COR-L47 (cell line): ENCODE data around the gene SVEP1.
"Not testable (repeated sequence)": the region's sequence is repeated elsewhere in the genome, so short reads cannot be mapped to it uniquely, and the experiment has no call there.

ENCODE experiments used
- DNase-seq: peaks from one replicate; lab custom pipeline; 2025; lab: John Stamatoyannopoulos, UW

The SVEP1 gene

DNA sequence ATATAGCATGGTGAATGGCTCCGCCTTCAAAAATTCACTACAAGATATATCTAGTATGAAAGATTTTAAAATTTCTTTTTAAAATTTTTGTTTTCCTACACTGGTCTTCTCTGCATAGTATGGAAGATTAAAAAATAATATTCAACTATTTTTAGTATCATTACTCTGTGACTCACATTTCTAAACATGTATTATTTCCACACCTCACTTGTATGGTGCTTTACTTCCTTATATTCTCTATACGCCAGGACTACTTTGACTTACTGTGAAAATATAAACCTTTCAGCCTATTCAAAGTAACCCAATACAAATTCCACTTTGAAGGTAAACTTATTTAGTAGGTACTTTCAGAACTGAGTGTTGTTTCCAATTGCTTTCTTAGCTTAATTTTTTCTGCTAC lies 215.1 kb downstream of the SVEP1 start:
- no peak for DNase-seq

DNA sequence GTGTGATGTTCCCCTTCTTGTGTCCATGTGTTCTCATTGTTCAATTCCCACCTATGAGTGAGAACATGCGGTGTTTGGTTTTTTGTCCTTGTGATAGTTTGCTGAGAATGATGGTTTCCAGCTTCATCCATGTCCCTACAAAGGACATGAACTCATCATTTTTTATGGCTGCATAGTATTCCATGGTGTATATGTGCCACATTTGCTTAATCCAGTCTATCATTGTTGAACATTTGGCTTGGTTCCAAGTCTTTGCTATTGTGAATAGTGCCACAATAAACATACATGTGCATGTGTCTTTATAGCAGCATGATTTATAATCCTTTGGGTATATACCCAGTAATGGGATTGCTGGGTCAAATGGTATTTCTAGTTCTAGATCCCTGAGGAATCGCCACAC lies 220.5 kb downstream of the SVEP1 start:
- DNase-seq = not testable (repeated sequence)

DNA sequence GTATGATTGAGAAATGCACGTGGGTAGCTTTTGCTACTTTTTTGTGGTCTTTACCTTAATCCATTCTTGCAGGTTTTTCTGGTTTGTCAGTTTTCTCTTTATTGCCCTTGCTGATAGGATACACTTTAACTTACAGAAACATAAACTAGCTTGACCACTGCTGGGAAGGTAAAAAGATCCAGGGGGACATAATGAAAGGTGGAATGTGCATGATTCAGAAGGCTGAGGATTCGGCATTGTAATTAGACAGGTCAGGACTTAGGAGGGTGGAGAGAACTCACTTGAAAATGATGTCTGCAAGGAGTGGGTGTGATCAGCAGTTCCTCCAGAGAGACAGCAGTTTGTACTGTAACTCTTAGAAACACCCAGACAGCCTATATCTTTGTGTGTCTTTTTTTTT lies 222.0 kb downstream of the SVEP1 start:
- no peak for DNase-seq

DNA sequence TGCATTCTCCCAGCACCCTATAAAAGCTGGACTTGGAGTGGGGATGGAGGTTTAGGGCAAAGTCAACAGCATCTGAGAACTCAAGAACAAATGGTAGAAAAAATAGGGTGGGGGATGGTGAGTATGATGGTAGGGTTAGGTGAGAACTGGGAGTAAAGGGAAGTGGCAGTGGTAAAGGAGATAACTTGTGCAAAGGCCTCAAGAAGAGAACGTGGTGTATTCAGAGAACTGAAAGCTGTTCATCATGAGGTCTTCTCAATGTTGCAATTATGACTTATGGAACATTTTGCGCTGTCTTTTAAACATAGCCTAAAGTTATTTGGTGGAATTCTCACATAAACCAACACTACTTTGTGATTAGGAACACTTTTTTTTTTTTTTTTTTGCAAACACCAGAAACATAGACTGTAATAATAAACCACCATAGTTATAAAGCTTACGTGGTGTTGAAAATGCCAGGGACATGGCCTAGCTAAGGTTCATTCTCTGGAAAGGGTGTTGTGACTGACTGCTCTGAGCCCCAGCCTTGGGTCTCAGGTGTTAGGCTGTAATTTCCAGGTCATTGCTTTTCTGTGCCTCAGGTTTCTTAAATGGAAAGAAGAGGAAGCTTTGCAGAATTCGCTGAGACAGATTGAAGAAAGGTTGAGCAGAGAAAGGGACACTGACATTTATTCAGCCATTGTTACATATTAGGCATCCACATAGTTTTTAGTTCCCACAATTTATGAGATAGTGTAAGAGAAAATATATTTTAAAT lies 222.7 kb downstream of the SVEP1 start:
- DNase-seq = no peak

DNA sequence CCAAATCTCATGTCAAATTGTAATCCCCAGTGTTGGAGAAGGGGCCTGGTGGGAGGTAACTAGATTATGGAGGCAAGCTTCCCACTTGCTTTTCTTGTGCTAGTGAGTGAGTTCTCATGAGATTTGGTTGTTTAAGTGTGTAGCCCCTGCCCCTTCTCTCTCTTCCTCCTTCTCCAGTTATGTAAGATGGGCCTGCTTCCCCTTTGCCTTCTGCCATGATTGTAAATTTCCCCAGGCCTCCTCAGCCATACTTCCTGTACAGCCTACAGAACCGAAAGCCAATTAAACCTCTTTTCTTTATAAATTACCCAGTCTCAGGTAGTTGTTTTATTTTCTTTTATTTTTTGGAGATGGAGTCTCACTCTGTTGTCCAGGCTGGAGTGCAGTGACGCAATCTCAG lies 223.6 kb downstream of the SVEP1 start:
- no peak for DNase-seq

DNA sequence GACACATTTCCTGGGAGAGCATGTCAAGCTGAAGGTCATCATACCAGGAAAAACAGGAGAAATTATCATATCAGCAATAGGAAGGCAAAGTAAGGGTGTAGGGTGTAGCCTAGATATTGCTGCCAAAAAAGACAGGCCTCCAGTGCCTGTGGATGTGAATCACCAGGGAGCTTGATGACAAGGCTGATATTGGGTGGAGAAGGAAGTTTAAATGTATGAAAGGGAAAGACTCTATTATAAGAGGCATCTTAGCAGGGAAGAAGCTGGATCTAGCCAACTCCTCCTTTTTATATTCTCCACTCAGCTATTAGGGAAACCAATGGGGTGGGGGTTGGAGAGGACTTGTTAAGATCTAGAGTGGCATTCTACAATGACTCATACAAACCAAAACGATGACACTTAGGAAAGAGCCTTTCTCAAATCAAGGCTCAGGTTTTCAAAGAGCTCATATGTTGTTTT lies 228.5 kb downstream of the SVEP1 start:
- no peak for DNase-seq

DNA sequence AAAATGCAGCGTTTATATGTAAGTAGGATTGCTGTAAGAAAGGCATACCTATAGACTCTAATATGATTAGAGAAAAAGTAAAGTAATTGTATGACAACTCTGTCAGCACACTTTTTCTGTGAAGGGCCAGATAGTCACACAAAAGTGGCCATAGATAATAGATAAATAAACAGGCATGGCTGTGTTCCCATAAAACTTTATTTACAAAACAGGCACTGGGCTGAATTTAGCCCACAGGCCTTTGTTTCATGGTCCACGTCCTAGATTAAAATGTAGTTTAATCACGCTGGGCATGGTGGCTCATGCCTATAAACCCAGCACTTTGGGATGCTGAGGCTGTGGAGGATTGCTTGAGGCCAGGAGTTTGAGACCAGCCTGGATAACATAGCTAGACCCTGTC lies 233.2 kb downstream of the SVEP1 start:
- DNase-seq = no peak

DNA sequence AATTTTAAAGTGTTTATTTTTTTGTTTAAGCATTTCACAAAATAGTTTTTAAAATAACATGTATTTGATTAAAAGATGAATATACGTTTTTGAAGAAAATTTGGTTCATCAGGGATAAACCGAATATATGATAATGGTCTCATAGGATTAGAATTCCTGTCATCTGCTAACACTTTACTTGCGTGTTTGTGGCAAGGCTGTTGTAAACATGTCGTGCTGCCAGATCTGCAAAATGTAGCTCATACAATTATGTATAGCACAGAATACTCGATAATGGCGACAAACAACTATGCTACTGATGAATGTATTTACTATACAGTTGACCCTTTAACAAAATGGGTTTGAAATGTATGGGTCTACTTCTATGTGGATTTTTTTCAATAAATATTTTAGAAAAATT lies 234.7 kb downstream of the SVEP1 start:
- no peak for DNase-seq

DNA sequence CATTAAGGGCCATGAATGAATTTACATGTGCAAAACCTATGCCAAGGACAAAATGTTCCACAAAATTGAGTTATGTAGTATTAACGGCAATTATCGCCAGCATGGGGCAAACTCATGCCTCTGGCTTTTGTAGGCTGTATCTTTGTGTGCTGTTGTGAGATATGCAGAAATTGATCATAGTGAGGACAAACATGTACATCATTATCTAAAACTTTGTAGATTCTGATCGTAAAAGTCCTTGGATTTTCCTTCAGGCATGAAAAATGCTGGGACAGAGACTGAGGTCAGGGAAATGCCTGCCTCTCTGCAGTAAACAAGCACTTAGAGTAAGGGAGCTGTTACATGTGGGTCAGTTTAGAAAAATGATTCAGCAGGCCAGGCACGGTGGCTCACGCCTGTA lies 236.0 kb downstream of the SVEP1 start:
- no peak for DNase-seq

DNA sequence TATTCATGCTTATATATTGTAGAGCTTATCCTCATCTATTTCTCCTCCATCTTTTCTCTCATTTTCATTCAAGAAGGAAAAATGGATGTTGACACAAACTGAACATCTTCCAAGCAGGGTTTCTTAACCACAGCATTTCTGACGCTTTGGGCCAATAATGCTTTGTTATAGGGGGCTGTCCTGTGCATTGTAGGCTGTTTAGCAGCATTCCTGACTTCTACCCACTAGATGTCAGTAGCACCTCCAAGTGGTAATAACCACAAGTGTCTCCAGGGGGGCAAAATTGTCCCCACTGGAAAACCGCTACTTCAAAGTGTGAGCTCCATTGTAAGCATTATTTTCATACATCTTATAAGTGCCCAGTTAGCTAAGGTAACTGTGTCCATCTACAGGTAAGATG lies 239.2 kb downstream of the SVEP1 start:
- DNase-seq = no peak

DNA sequence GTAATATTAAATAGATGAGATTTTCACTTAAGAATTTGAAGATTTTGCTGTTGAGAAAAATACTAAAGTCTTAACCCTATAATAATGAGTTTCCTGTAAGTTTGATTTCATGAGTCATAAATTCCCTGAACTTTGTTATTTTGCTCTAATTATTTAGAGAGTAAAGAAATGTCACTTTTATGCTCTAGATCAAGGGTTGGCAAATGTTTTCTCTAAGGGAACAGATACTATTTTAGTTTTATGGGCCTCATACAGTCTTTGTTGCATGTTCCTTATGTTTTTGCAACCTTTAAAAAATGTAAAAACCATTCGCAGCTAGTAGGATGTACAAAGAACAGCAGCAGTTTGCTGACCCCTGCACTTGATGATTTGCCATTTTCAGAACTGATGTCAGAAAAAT lies 241.4 kb downstream of the SVEP1 start:
- no peak for DNase-seq

DNA sequence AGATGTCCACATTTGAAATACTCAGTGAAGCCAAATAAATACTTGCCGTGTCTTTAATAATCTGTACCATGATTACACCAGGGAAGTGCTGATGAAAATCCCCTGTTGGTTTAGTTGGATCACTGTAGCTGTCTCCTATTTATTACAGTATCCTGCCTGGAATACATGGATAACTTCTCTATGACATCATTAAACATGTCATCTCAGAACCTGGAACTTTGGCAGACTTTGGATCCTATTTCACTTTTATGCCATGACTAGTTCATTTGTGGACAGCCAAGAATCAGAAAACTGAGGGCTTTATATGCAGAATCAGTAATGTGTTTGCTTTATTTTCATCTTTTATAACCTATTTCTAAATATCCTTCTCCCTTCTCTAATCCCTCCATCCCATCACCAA lies 241.8 kb downstream of the SVEP1 start, which contains the start of gene TXNDC8:
TXNDC8 (minus strand) TSS at position 137 of the 400 bp plus-strand sequence.
- DNase-seq = no peak

DNA sequence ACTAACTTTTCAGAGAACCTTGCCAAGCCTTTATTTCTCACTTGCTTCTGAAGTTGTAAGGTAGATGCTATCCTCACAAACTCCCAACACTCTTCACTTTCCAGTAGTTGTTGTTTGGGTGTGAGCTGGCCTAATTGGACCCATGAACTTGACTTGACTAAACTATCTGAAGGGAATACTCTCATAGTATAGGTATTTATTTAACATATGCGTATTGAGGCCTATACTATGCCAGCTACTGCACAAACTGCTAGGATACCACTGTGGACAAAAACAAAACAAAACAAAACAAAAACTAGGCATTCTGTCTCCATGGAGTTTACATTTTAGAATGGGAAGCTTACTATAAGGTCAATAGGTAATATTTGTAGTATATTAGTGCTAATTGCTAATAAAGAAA lies 243.2 kb downstream of the SVEP1 start:
- no peak for DNase-seq

DNA sequence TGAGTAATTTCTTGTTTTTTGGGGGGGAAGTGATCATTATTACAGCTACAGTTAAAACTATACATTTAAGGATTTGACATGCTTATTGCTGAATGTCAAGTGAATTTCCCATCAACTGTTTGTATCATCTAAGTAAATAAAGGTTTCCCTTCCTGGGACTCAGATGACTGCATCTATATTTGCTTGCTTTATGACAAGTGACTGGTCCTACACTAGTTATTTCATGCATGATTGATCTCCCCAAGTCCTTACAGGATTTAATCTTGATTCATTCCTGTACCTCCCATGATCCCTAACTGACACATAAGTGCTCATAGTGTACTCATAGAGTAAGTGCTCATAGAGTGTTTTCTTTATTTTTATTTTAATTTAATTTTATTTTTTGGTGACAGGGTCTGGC lies 244.7 kb downstream of the SVEP1 start:
- DNase-seq = no peak

DNA sequence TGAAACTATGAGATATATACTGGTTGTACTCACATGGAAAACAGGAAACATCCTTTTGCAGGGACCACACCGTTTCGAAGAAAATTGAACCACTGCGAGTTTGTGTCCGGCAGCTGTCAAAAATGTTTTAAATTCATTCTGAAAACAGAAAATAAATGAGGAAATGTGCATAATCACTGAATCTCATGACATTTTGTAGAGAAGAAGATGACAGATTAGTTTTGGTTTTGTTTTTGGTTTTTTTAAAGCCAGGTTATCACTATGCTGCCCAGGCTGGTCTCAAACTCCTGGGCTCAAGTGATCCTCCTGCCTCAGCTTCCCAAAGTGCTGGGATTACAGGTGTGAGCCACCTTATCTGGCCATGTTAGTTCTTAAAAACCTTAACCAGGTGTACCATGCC lies 245.4 kb downstream of the SVEP1 start:
- no peak for DNase-seq

DNA sequence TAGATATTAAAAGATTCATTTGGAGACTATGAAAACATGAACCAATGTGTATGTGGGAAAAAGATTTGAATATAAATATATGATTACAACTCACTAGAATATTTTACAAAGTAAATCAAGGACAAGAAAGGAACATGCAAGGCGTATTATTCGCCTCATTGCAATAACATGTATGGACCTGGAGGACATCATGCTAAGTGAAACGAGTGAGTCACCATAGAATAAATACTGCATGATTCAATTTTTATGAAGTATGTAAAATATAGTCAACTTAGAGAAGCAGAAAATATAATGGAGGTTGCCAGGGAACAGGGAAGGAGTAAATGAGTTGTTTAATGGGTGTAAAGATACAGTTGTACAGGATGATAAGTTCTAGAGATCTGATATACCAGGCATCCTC lies 246.8 kb downstream of the SVEP1 start:
- DNase-seq = no peak

DNA sequence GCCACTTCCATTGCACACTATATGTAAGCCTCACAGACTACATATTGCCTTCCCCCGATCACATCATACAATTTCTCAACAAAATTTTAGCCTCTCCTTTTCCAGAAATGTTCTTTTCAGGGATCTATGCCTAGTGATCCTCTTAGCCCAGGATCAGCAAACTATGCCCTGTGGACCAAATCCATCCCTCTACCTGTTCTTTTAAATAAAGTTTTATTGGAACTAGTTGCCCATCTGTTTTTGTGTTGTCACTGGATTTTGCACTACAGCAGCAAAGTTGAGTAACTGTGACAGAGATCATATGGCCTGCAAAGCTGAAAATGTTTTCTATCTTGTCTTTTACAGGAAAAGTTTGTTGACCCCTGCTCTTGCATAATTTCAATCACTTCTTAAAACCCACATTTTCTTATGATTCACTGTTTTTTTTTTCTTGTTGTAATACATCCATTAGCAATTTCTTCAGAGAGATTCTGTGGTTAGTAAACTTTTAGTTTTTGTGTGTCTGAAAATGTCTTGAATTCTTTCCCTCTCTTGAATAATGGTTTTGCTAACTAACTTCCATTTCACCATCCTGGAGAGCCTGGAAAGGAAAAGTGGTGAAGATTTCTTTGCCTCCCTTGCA lies 248.9 kb downstream of the SVEP1 start:
- no peak for DNase-seq

DNA sequence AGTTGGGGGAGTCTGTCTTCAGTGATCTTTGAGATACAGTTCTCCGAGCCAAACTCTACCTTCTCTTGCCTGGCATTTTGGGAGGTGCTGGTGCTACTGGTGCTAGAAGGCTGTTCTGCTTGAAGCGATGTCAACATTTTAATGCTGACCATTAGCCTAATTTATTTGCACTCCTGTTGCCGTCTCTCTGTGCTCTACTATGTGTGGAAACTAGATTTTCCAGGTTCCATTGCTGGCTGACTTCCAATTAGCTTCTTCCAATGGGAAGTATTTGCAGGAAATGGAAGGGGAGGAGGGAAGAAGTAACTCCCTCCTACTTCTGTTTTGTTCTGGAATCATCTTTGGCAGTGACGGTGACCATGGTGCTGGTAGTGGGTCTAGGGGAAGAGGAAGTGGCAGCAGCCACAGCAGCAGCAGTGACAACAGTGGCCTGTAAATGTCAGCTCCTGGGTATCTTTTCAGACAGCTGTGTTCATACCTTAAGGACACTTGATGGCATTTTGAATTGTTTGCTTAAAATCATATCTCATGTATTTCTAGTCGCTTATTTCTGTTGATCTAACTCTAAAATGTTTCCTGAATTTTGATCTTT lies 249.8 kb downstream of the SVEP1 start:
- DNase-seq = no peak

DNA sequence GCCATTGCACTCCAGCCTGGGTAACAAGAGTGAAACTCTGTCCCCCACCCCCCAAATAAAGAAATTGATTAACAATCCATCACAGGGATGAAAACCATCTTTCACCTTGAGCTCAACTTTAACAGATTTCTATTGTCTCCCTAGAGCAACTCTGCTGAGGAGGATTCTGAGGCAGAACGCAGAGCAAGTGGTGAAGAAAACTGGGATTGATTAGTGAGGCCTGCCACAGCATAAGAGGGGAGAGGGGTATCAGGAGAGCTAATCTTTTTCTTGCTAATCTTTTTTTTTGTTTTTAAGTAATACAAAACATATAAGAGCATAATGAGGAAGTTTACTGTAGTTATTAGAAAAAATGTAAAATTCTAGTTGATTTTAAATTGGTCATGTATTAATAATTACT lies 250.8 kb downstream of the SVEP1 start:
- DNase-seq = no peak

DNA sequence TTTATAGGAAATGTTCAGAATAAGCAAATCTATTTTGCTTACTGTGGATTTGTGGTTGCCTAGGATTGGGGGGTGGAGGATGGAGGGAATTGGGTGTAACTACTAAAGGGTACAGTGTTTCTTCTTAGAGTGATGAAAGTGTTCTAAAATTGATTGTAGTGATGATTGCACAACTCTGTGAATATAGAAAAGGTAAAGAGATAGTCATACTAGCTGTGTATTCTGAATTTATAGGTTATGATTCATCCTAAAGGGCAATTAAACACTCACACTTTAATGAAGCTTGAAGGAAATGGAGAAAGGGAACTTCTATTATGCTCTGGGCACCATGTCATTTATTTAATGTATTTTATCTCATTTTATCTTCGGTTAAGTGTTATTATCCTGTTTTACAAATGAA lies 251.8 kb downstream of the SVEP1 start:
- no peak for DNase-seq

DNA sequence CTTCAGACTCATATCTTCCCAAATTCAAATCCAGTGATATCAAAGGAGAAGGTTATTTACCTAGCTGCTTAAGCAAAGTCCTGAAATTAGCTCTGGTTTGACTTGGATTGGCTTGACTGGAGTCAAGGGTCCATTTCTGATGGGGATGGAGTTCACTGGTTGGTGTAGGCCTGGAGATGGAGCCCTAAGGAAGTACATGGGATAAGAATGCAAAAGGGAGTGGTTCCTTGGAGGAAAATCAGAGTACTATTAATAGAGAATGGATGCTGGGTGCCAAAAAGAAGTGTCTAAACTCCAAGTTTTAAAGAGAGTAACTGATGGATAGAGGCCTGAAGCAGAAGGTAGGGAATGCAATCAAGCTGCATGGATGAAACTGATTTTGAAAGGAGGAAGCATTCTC lies 255.7 kb downstream of the SVEP1 start:
- no peak for DNase-seq

DNA sequence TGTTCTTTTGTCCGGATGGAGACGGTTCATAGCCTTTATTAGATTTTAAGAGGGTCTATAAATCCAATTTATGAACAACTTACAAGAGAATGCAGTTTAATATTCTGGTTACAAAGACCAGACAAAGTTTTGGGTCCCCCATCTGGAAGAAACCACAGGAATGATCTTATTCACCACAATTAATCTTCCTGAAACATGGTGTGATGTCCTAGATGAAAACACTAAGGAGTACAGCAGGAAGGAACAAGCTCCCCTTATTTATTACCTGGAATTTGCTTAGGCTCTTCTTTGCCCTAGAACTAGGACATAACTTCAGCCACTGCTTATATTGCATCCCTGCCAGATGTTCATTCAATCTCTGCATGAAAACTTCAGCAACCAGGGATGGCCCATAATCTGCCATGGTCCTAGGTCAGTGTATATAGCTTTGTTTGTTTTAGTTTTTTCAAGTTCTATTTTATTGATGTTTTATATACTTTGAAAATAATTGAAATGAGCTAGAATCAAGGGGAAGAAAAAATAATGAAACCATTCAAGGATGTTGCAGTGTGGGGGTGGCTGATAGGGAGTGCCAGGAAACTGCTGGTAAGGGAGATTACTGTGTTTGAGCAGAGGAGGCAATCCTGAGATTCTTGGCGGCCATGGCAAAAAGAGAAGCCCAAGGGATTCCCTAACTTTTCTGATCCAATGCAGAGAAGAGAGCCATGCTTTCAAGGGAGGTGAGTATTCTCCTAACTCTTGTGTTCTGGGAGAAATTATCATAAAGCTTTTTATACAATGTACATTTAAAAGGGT lies 258.7 kb downstream of the SVEP1 start:
- no peak for DNase-seq
